K562 (cell line): Measurements from ENCODE around the gene TGFBR1. TPM values are rescaled to one million over a fixed set of nuclear protein-coding genes. Genes with fewer than 3 reads are reported as not detected.
A peak's percentile ranks its signal among the peaks of the same experiment; 100 is the strongest.

ENCODE experiments used
- ATAC-seq: fragments of 200-7000 bp; cut with Tn5 transposase; 3 replicates; pipeline ENCODE4 v1.9.1; 2020; ENCODE audit warnings: moderate library complexity
- BruUV-seq: library from RNA; stranded (reverse); fragments of 400-500 nt; replicated peaks from 2 replicates; lab custom pipeline; 2021; lab: Mats Ljungman, UMichigan
- CTCF ChIA-PET: fragments of 300-600 bp; formaldehyde crosslinking; extraction: SDS; loops from one replicate; lab custom pipeline; 2021; ENCODE audit warnings: low intra/inter-chr PET ratio; lab: Yijun Ruan, JAX
- POLR2A ChIA-PET: fragments of 300-600, 350-650 bp; sonication (Branson Sonifier 250); formaldehyde crosslinking; extraction: SDS; loops from one replicate; lab custom pipeline; 2021; ENCODE audit warnings: antibody characterized with exemption, inconsistent platforms; lab: Yijun Ruan, JAX
- DNase-seq, 4 experiments: peaks; one replicate each; pipeline versions ENCODE4 v3.0.0 to v3.0.0-alpha.2; 2011 to 2018; ENCODE audit warnings: low spot score in 3 of 4, mixed read lengths in 3 of 4; ENCODE audit errors: extremely low read depth in 1 of 4
- FAIRE-seq: peaks from 2 replicates; lab custom pipeline; 2011; peaks lifted over from hg19 to GRCh38; lab: Jason Lieb, UNC
- H2AFZ ChIP-seq: 2 replicates; pipeline ENCODE4 v1.6.0; 2011; ENCODE audit warnings: low read depth, low read length, control low read depth, inconsistent platforms
- H3K27ac ChIP-seq: fragments of 200-600 bp; 3 replicates; pipeline ENCODE4 v1.8.0; 2011; ENCODE audit warnings: low read depth, mild to moderate bottlenecking, control low read depth, inconsistent platforms, low read length, moderate library complexity, mixed read lengths; ENCODE audit errors: extremely low read depth
- H3K27me3 ChIP-seq, 2 experiments: fragments of 300-600 bp in 1 of 2; 2 replicates in 1 of 2; 3 replicates in 1 of 2; pipeline versions ENCODE4 v1.6.0 to v1.8.0; 2011; ENCODE audit warnings: inconsistent platforms in 2 of 2, low read length in 2 of 2, mild to moderate bottlenecking in 1 of 2, mixed read lengths in 1 of 2, moderate library complexity in 1 of 2; ENCODE audit not compliant: control insufficient read depth in 2 of 2, insufficient read depth in 2 of 2
- H3K36me3 ChIP-seq: fragments of 300-600 bp; 3 replicates; pipeline ENCODE4 v1.8.0; 2011; ENCODE audit warnings: mild to moderate bottlenecking, low read length, inconsistent platforms; ENCODE audit not compliant: control insufficient read depth, insufficient read depth
- H3K4me1 ChIP-seq, 2 experiments: fragments of 200-600 bp in 1 of 2; replicated peaks in 1 of 2; 2 replicates in 1 of 2; 3 replicates in 1 of 2; pipeline versions ENCODE4 v1.5.1 to v1.8.0; 2011; ENCODE audit warnings: inconsistent platforms in 2 of 2, low read length in 2 of 2, mild to moderate bottlenecking in 1 of 2, mixed read lengths in 1 of 2, moderate library complexity in 1 of 2; ENCODE audit not compliant: control insufficient read depth in 2 of 2, insufficient read depth in 2 of 2
- H3K4me2 ChIP-seq: 2 replicates; pipeline ENCODE4 v1.6.1; 2011; ENCODE audit warnings: low read length, control low read depth, inconsistent platforms, mixed read lengths; ENCODE audit not compliant: insufficient read depth
- H3K4me3 ChIP-seq: fragments of 200-600 bp; sonication (generic), shearing (Covaris generic); 2 replicates; pipeline ENCODE4 v1.5.1; 2016; ENCODE audit warnings: control low read depth, inconsistent platforms
- H3K79me2 ChIP-seq: fragments of 200-600 bp; 3 replicates; pipeline ENCODE4 v1.8.0; 2011; ENCODE audit warnings: low read length, inconsistent platforms; ENCODE audit not compliant: control insufficient read depth, insufficient read depth
- H3K9ac ChIP-seq, 2 experiments: 2 replicates each; pipeline versions ENCODE4 v1.6.0 to v1.6.1; 2011; ENCODE audit warnings: low read depth in 2 of 2, low read length in 2 of 2, control low read depth in 1 of 2, inconsistent platforms in 1 of 2, mild to moderate bottlenecking in 1 of 2, mixed read lengths in 1 of 2; ENCODE audit not compliant: insufficient read depth in 1 of 2
- H3K9me1 ChIP-seq: one replicate; pipeline ENCODE4 v1.6.0; 2011; ENCODE audit warnings: inconsistent platforms, mild to moderate bottlenecking, low read length, moderate library complexity; ENCODE audit not compliant: control insufficient read depth, insufficient read depth
- H3K9me3 ChIP-seq: replicated peaks from 2 replicates; pipeline ENCODE4 v1.5.1; 2011; ENCODE audit warnings: low read depth, low read length, inconsistent platforms; ENCODE audit not compliant: control insufficient read depth, insufficient read depth
- H4K20me1 ChIP-seq: replicated peaks from 2 replicates; pipeline ENCODE4 v1.6.1; 2011; ENCODE audit warnings: low read length, inconsistent platforms, mixed read lengths; ENCODE audit not compliant: control insufficient read depth, insufficient read depth
- BCLAF1 ChIP-seq, 2 experiments: fragments of 450-650 bp in 1 of 2; IDR thresholded peaks; 2 replicates each; pipeline ENCODE4 v1.6.1; 2011 to 2017; ENCODE audit warnings: low read depth in 2 of 2, antibody characterized with exemption in 1 of 2, borderline replicate concordance in 1 of 2, low read length in 1 of 2, mild to moderate bottlenecking in 1 of 2, mixed read lengths in 1 of 2; ENCODE audit not compliant: control insufficient read depth in 1 of 2
- HES1 ChIP-seq: fragments of 450-650 bp; IDR thresholded peaks from 2 replicates; pipeline ENCODE4 v1.6.1; 2016; ENCODE audit warnings: low read depth, mild to moderate bottlenecking, moderate library complexity
- MYBL2 ChIP-seq, 2 experiments: fragments of 450-650 bp in 1 of 2; sonication (generic) in 1 of 2; formaldehyde crosslinking in 1 of 2; IDR thresholded peaks; 2 replicates each; pipeline versions ENCODE4 v1.6.1 to v1.8.1; 2017 to 2022; ENCODE audit warnings: borderline replicate concordance in 1 of 2, inconsistent platforms in 1 of 2, low read depth in 1 of 2, mild to moderate bottlenecking in 1 of 2, missing genetic modification reagents in 1 of 2, moderate library complexity in 1 of 2
- NR0B1 ChIP-seq: fragments of 450-650 bp; IDR thresholded peaks from one replicate; pipeline ENCODE4 v1.6.1; 2018; ENCODE audit warnings: mild to moderate bottlenecking, moderate library complexity; ENCODE audit not compliant: partially characterized antibody
- ZBTB7A ChIP-seq: IDR thresholded peaks from 2 replicates; pipeline ENCODE4 v1.6.1; 2011; ENCODE audit warnings: low read depth, mild to moderate bottlenecking, low read length, moderate library complexity, borderline replicate concordance; ENCODE audit not compliant: control insufficient read depth
- ZNF398 ChIP-seq: fragments of 250-450 bp; sonication (Bioruptor Pico); IDR thresholded peaks from 2 replicates; pipeline ENCODE4 v1.8.0; 2021; ENCODE audit warnings: moderate library complexity, mild to moderate bottlenecking, inconsistent platforms
- WGBS: fragments of 100-300 bp; shearing (Covaris generic); methylation state at CpG from one replicate; pipeline ENCODE4 v1.1.6; 2016; ENCODE audit warnings: low coverage, mixed read lengths; ENCODE audit not compliant: insufficient coverage; ENCODE audit errors: missing lambda C conversion rate; 5-methylcytosine and 5-hydroxymethylcytosine counted together
- in situ Hi-C: fragments of 300-500 bp; cut with MboI; formaldehyde crosslinking; loops from 4 replicates; pipeline ENCODE4 v1.15.0; 2018; ENCODE audit warnings: inconsistent platforms, mixed read lengths
- intact Hi-C: fragments of 100-400 bp; cut with micrococcal nuclease; formaldehyde crosslinking; loops from 2 replicates; pipeline ENCODE4 v1.14.2; 2022
- polyA plus RNA-seq, 8 experiments: library from polyadenylated mRNA; depleted of rRNA in 4 of 8; stranded (reverse) in 5 of 8; unstranded in 3 of 8; fragments of >200 nt; fragmentation: Nextera tagmentation in 2 of 8; fragmentation: Illumina TruSeq in 1 of 8; extraction: Ambion mirVana in 2 of 8; extraction: Trizol in 1 of 8; gene quantifications; 2 replicates each; pipeline versions ENCODE4 v1.2.1 to v1.2.3, GENCODE V29; 2011 to 2014; ENCODE audit warnings: inconsistent platforms in 1 of 8, missing spikeins in 1 of 8
- total RNA-seq, 7 experiments: library from RNA; depleted of rRNA in 6 of 7; stranded (reverse); fragments of >200 nt in 6 of 7; fragmentation: Illumina TruSeq in 2 of 7; extraction: Trizol in 2 of 7; gene quantifications; 2 replicates each; pipeline versions ENCODE4 v1.2.1 to v1.2.3, GENCODE V29; 2011 to 2021; ENCODE audit warnings: low replicate concordance in 1 of 7

The TGFBR1 gene
- total and polyA plus RNA-seq, 9 of the 15 experiments (the other 6 are each of a cell fraction or from before 2014, with no cell fraction given), result 15.5 to 62.4 (median 42.7) TPM

GRCh38 chr9:99076483-99077171 lies 28.3 kb upstream of the TGFBR1 start (continued):
- no peak for TF ChIP-seq ZBTB7A
- TF ChIP-seq HES1, result no peak
- TF ChIP-seq BCLAF1 (IDR thresholded peaks at IDR 0.05; ENCODE audit: borderline replicate concordance in 1 of 2, control insufficient read depth in 1 of 2, low read depth in 2 of 2, low read length in 1 of 2), result no peak

GRCh38 chr9:99078717-99079116 lies 26.2 kb upstream of the TGFBR1 start:
- ChIA-PET POLR2A (no interaction called here), CTCF (no interaction called here)
- no peak for ATAC-seq
- Histone ChIP-seq H3K9me3 (0 out of 2 replicates have a peak, but pooled peaks cover 2% of the 10 kb centered on the region), H3K9ac (no peak overlapping the region), H3K9me1 (no peaks in the 10 kb centered on the region), H2AFZ (peak overlapping the region; percentile 7; the same call in 1 of the 2 replicates), H3K4me1 (peaks cover 10 to 45% of the 10 kb centered on the region in 2 experiments), H3K27me3 (no peaks in the 10 kb centered on the region), H3K36me3 (no peaks in the 10 kb centered on the region), H3K27ac (no peak overlapping the region), H3K4me2 (no peak overlapping the region), H3K4me3 (no peak overlapping the region), H3K79me2 (peaks cover 10% of the 10 kb centered on the region; the same call in 2 of the 3 replicates), H4K20me1 (no peaks in the 10 kb centered on the region)
- no peak for DNase-seq
- intact Hi-C loops, result loop anchor here (5.0 kb wide), 3 partner anchors 51 to 271 kb away; partner anchors contain the start of gene GALNT12
- WGBS, result 89% methylated on average over 2 of the region's 2 CpGs
- no peak for FAIRE-seq
- no TSS peak for BruUV-seq
- in situ Hi-C loops, result no loop called here
- no peak for TF ChIP-seq NR0B1
- TF ChIP-seq ZNF398 (CRISPR knock-in tag), result no peak
- no peak for TF ChIP-seq MYBL2 (IDR thresholded peaks at IDR 0.05; ENCODE audit: low read depth)
- TF ChIP-seq MYBL2 (CRISPR knock-in tag; IDR thresholded peaks at IDR 0.05; ENCODE audit: borderline replicate concordance), result no peak
